ACC112 (cell line): ENCODE results near the gene RMI2.
"Not testable (repeated sequence)": the region's sequence is repeated elsewhere in the genome, so short reads cannot be mapped to it uniquely, and the experiment has no call there.

Source experiments
- H2AFZ ChIP-seq: fragments of 200-600 bp; sonication (generic); one replicate; pipeline ENCODE4 v1.6.0; 2017; ENCODE audit warnings: antibody characterized with exemption, low read length; ENCODE audit not compliant: unreplicated experiment
- H3K27ac ChIP-seq: fragments of 200-600 bp; sonication (generic); 2 replicates; pipeline ENCODE4 v1.5.1; 2014; ENCODE audit warnings: low read depth, mild to moderate bottlenecking, antibody characterized with exemption, low read length, moderate library complexity
- H3K27me3 ChIP-seq: fragments of 200-600 bp; sonication (generic); 2 replicates; pipeline ENCODE4 v1.6.1; 2014; ENCODE audit warnings: mild to moderate bottlenecking, antibody characterized with exemption, low read length, moderate library complexity, mixed read lengths; ENCODE audit not compliant: insufficient read depth
- H3K36me3 ChIP-seq: fragments of 200-600 bp; sonication (generic); 2 replicates; pipeline ENCODE4 v1.6.1; 2016; ENCODE audit warnings: mild to moderate bottlenecking, antibody characterized with exemption, low read length, moderate library complexity, mixed read lengths; ENCODE audit not compliant: insufficient read depth
- H3K4me1 ChIP-seq: fragments of 200-600 bp; sonication (generic); one replicate; pipeline ENCODE4 v1.6.1; 2016; ENCODE audit warnings: low read length, mixed read lengths; ENCODE audit not compliant: insufficient read depth, unreplicated experiment, control insufficient read depth
- H3K4me3 ChIP-seq: fragments of 200-600 bp; sonication (generic); 2 replicates; pipeline ENCODE4 v1.5.1; 2014; ENCODE audit warnings: mild to moderate bottlenecking, low read depth, low read length
- H3K79me2 ChIP-seq: fragments of 200-600 bp; sonication (generic); one replicate; pipeline ENCODE4 v1.6.0; 2016; ENCODE audit warnings: low read length; ENCODE audit not compliant: control insufficient read depth, unreplicated experiment, insufficient read depth

RMI2 gene

GRCh38 chr16:11345040-11345862 is at the start of gene RMI2:
Gene RMI2 (plus strand): TSS chr16:11345459. CDS start chr16:11345472, 13 bp downstream.
- H3K4me3 ChIP-seq, result peak within 1 kb of the TSS; percentile 78
- H3K36me3 ChIP-seq, result no peaks in the 10 kb centered on the region
- H2AFZ ChIP-seq, result peak within 1 kb of the TSS; percentile 94
- H3K4me1 ChIP-seq, result peaks cover 29% of the 10 kb centered on the region
- H3K79me2 ChIP-seq, result peaks cover 33% of the 10 kb centered on the region
- peak within 1 kb of the TSS; percentile 5; the same call in 1 of the 2 replicates for H3K27ac ChIP-seq
- H3K27me3 ChIP-seq, result no peaks in the 10 kb centered on the region

- H3K36me3 ChIP-seq, result no peaks in the 10 kb centered on the region
- H3K4me1 ChIP-seq, result peaks cover 7% of the 10 kb centered on the region
- no peak overlapping the region for H2AFZ ChIP-seq
- no peak overlapping the region for H3K27ac ChIP-seq
- H3K4me3 ChIP-seq, result no peak overlapping the region
- H3K79me2 ChIP-seq, result no peaks in the 10 kb centered on the region
- 0 out of 2 replicates have a peak, but pooled peaks cover 1% of the 10 kb centered on the region for H3K27me3 ChIP-seq
Observed at GRCh38 chr16:11295672-11296071, 49.6 kb upstream of the RMI2 start.

GRCh38 chr16:11296351-11296705 is 48.9 kb upstream of the RMI2 start:
- H3K27me3 ChIP-seq, result no peaks in the 10 kb centered on the region
- H3K27ac ChIP-seq, result no peak overlapping the region
- H3K4me3 ChIP-seq, result no peak overlapping the region
- H3K79me2 ChIP-seq, result no peaks in the 10 kb centered on the region
- no peaks in the 10 kb centered on the region for H3K36me3 ChIP-seq
- H3K4me1 ChIP-seq, result peaks cover 7% of the 10 kb centered on the region
- H2AFZ ChIP-seq, result no peak overlapping the region

GRCh38 chr16:11296706-11297491 is 48.4 kb upstream of the RMI2 start:
- Histone ChIP-seq H3K4me1 (peaks cover 7% of the 10 kb centered on the region), H3K27ac (no peak overlapping the region), H3K79me2 (no peaks in the 10 kb centered on the region), H3K27me3 (no peaks in the 10 kb centered on the region), H3K36me3 (no peaks in the 10 kb centered on the region), H2AFZ (no peak overlapping the region), H3K4me3 (peak overlapping the region; percentile 31; the same call in 1 of the 2 replicates)

- H3K36me3 ChIP-seq, result no peaks in the 10 kb centered on the region
- peak overlapping the region; percentile 31 for H3K4me3 ChIP-seq
- H3K27me3 ChIP-seq, result no peaks in the 10 kb centered on the region
- H3K4me1 ChIP-seq, result peaks cover 7% of the 10 kb centered on the region
- H3K27ac ChIP-seq, result no peak overlapping the region
- no peak overlapping the region for H2AFZ ChIP-seq
- no peaks in the 10 kb centered on the region for H3K79me2 ChIP-seq
Observed at GRCh38 chr16:11297492-11298142, 47.6 kb upstream of the RMI2 start.

- no peak overlapping the region for H2AFZ ChIP-seq
- H3K27ac ChIP-seq, result no peak overlapping the region
- no peaks in the 10 kb centered on the region for H3K27me3 ChIP-seq
- H3K4me3 ChIP-seq, result no peak overlapping the region
- no peaks in the 10 kb centered on the region for H3K36me3 ChIP-seq
- no peaks in the 10 kb centered on the region for H3K79me2 ChIP-seq
- peaks cover 7% of the 10 kb centered on the region for H3K4me1 ChIP-seq
Observed at GRCh38 chr16:11298143-11298900, 46.9 kb upstream of the RMI2 start.

GRCh38 chr16:11298950-11299547 is 46.2 kb upstream of the RMI2 start:
- not testable (repeated sequence) for H2AFZ ChIP-seq, H3K4me3 ChIP-seq, H3K27me3 ChIP-seq, H3K4me1 ChIP-seq, H3K79me2 ChIP-seq, H3K27ac ChIP-seq, H3K36me3 ChIP-seq

- Histone ChIP-seq H3K79me2 (no peaks in the 10 kb centered on the region), H3K27me3 (no peaks in the 10 kb centered on the region), H3K36me3 (no peaks in the 10 kb centered on the region), H3K4me1 (peaks cover 7% of the 10 kb centered on the region), H3K4me3 (no peak overlapping the region), H2AFZ (no peak overlapping the region), H3K27ac (no peak overlapping the region)
Observed at GRCh38 chr16:11299865-11300559, 45.2 kb upstream of the RMI2 start.

GRCh38 chr16:11300560-11300892 is 44.7 kb upstream of the RMI2 start:
- H3K4me1 ChIP-seq, result peaks cover 7% of the 10 kb centered on the region
- no peak overlapping the region for H3K27ac ChIP-seq
- no peaks in the 10 kb centered on the region for H3K79me2 ChIP-seq

More at GRCh38 chr16:11300560-11300892, 44.7 kb upstream of the RMI2 start:
- Histone ChIP-seq H2AFZ (no peak overlapping the region), H3K4me3 (no peak overlapping the region), H3K36me3 (no peaks in the 10 kb centered on the region), H3K27me3 (no peaks in the 10 kb centered on the region)
